ENCODE data around the gene KLK3.
A peak's percentile ranks its signal among the peaks of the same experiment; 100 is the strongest.

Gene KLK3

GRCh38 chr19:50815439-50815838 is 39.3 kb upstream of the KLK3 start:
- Histone ChIP-seq H3K4me2 (ENCODE audit: low read length) (no peak overlapping the region), H3K23ac (ENCODE audit: low read length) (no peak overlapping the region), H3K79me1 (ENCODE audit: low read length) (no peaks in the 10 kb centered on the region), H2BK15ac (replicated peaks; ENCODE audit: low read depth) (no peak overlapping the region), H3K4ac (ENCODE audit: low read depth, low read length) (no peak overlapping the region), H3K27ac (ENCODE audit: low read depth, low read length) (no peak overlapping the region), H2AK5ac (ENCODE audit: low read length) (no peak overlapping the region), H3K18ac (ENCODE audit: low read length) (no peak overlapping the region), H3K36me3 (ENCODE audit: control insufficient read depth, insufficient read depth, low read length) (no peaks in the 10 kb centered on the region), H4K5ac (ENCODE audit: low read length) (no peak overlapping the region), H2BK5ac (ENCODE audit: low read length) (no peak overlapping the region), H3K4me3 (ENCODE audit: low read length) (no peak overlapping the region), H2BK120ac (ENCODE audit: low read depth, low read length) (no peak overlapping the region), H3K79me2 (ENCODE audit: control insufficient read depth, insufficient read depth, low read length) (no peaks in the 10 kb centered on the region), H3K27me3 (ENCODE audit: insufficient read depth, low read length, poor library complexity) (peaks cover 6% of the 10 kb centered on the region), H3K56ac (ENCODE audit: low read length) (no peak overlapping the region), H4K8ac (ENCODE audit: low read depth, low read length) (no peak overlapping the region), H3K4me1 (ENCODE audit: control insufficient read depth, low read depth, low read length) (peaks cover under 1% of the 10 kb centered on the region), H3K9ac (ENCODE audit: low read length) (no peak overlapping the region)
- DNase-seq, result no peak
- no CpG with 5 or more reads among the region's 1 CpG for WGBS (ENCODE audit: extremely low coverage, insufficient coverage, low lambda C conversion rate)

- no CpG with 5 or more reads among the region's 52 CpGs for WGBS (ENCODE audit: extremely low coverage, insufficient coverage, low lambda C conversion rate)
These were observed 36.5 kb upstream of the KLK3 start for GRCh38 chr19:50817941-50818858.

GRCh38 chr19:50818859-50819472 is 35.7 kb upstream of the KLK3 start:
- no peaks in the 10 kb centered on the region for H3K79me2 ChIP-seq (ENCODE audit: control insufficient read depth, insufficient read depth, low read length)
- no CpG with 5 or more reads among the region's 12 CpGs for whole genome bisulfite sequencing (ENCODE audit: extremely low coverage, insufficient coverage, low lambda C conversion rate)
- H3K79me1 ChIP-seq (ENCODE audit: low read length), result no peaks in the 10 kb centered on the region
- no peak for DNase-seq
- no peak overlapping the region for H3K9ac ChIP-seq (ENCODE audit: low read length)
- H3K36me3 ChIP-seq (ENCODE audit: control insufficient read depth, insufficient read depth, low read length), result no peaks in the 10 kb centered on the region
- H3K27ac ChIP-seq (ENCODE audit: low read depth, low read length), result no peak overlapping the region
- no peak overlapping the region for H3K4me2 ChIP-seq (ENCODE audit: low read length)
- H3K56ac ChIP-seq (ENCODE audit: low read length), result no peak overlapping the region
- H2BK120ac ChIP-seq (ENCODE audit: low read depth, low read length), result no peak overlapping the region
- no peak overlapping the region for H3K18ac ChIP-seq (ENCODE audit: low read length)
- H3K23ac ChIP-seq (ENCODE audit: low read length), result no peak overlapping the region
- no peak overlapping the region for H3K4ac ChIP-seq (ENCODE audit: low read depth, low read length)
- H2AK5ac ChIP-seq (ENCODE audit: low read length), result no peak overlapping the region
- no peak overlapping the region for H4K8ac ChIP-seq (ENCODE audit: low read depth, low read length)
- peaks cover 6% of the 10 kb centered on the region for H3K27me3 ChIP-seq (ENCODE audit: insufficient read depth, low read length, poor library complexity)
- H3K4me3 ChIP-seq (ENCODE audit: low read length), result no peak overlapping the region
- no peak overlapping the region for H2BK5ac ChIP-seq (ENCODE audit: low read length)
- H3K4me1 ChIP-seq (ENCODE audit: control insufficient read depth, low read depth, low read length), result peaks cover 2% of the 10 kb centered on the region
- no peak overlapping the region for H2BK15ac ChIP-seq (replicated peaks; ENCODE audit: low read depth)
- no peak overlapping the region for H4K5ac ChIP-seq (ENCODE audit: low read length)

More at GRCh38 chr19:50817941-50818858, 36.5 kb upstream of the KLK3 start:
- peaks cover 2% of the 10 kb centered on the region for H3K4me1 ChIP-seq (ENCODE audit: control insufficient read depth, low read depth, low read length)
- H3K4me3 ChIP-seq (ENCODE audit: low read length), result peak overlapping the region; percentile 59
- peak; percentile 82 for DNase-seq
- H2BK15ac ChIP-seq (replicated peaks; ENCODE audit: low read depth), result no peak overlapping the region
- no peaks in the 10 kb centered on the region for H3K79me2 ChIP-seq (ENCODE audit: control insufficient read depth, insufficient read depth, low read length)
- H3K18ac ChIP-seq (ENCODE audit: low read length), result no peak overlapping the region
- H3K4ac ChIP-seq (ENCODE audit: low read depth, low read length), result no peak overlapping the region
- peak overlapping the region; percentile 64 for H3K9ac ChIP-seq (ENCODE audit: low read length)
- peaks cover 6% of the 10 kb centered on the region for H3K27me3 ChIP-seq (ENCODE audit: insufficient read depth, low read length, poor library complexity)
- H2BK120ac ChIP-seq (ENCODE audit: low read depth, low read length), result no peak overlapping the region
- no peak overlapping the region for H3K23ac ChIP-seq (ENCODE audit: low read length)
- H4K8ac ChIP-seq (ENCODE audit: low read depth, low read length), result no peak overlapping the region
- no peaks in the 10 kb centered on the region for H3K79me1 ChIP-seq (ENCODE audit: low read length)
- H3K4me2 ChIP-seq (ENCODE audit: low read length), result peak overlapping the region; percentile 92
- H3K27ac ChIP-seq (ENCODE audit: low read depth, low read length), result no peak overlapping the region
- H2AK5ac ChIP-seq (ENCODE audit: low read length), result no peak overlapping the region
- H2BK5ac ChIP-seq (ENCODE audit: low read length), result no peak overlapping the region
- no peaks in the 10 kb centered on the region for H3K36me3 ChIP-seq (ENCODE audit: control insufficient read depth, insufficient read depth, low read length)
- H3K56ac ChIP-seq (ENCODE audit: low read length), result peak overlapping the region; percentile 90
- H4K5ac ChIP-seq (ENCODE audit: low read length), result no peak overlapping the region

- WGBS (ENCODE audit: extremely low coverage, insufficient coverage, low lambda C conversion rate), result no CpG with 5 or more reads among the region's 8 CpGs
- Histone ChIP-seq H3K23ac (ENCODE audit: low read length) (no peak overlapping the region), H2BK120ac (ENCODE audit: low read depth, low read length) (no peak overlapping the region), H3K9ac (ENCODE audit: low read length) (no peak overlapping the region), H3K27me3 (ENCODE audit: insufficient read depth, low read length, poor library complexity) (peaks cover 6% of the 10 kb centered on the region), H4K5ac (ENCODE audit: low read length) (no peak overlapping the region), H3K4me2 (ENCODE audit: low read length) (no peak overlapping the region), H2BK5ac (ENCODE audit: low read length) (no peak overlapping the region), H3K36me3 (ENCODE audit: control insufficient read depth, insufficient read depth, low read length) (no peaks in the 10 kb centered on the region), H3K27ac (ENCODE audit: low read depth, low read length) (no peak overlapping the region), H3K56ac (ENCODE audit: low read length) (no peak overlapping the region), H3K4ac (ENCODE audit: low read depth, low read length) (no peak overlapping the region), H2BK15ac (replicated peaks; ENCODE audit: low read depth) (no peak overlapping the region), H3K79me2 (ENCODE audit: control insufficient read depth, insufficient read depth, low read length) (no peaks in the 10 kb centered on the region), H4K8ac (ENCODE audit: low read depth, low read length) (no peak overlapping the region), H3K79me1 (ENCODE audit: low read length) (no peaks in the 10 kb centered on the region), H3K4me1 (ENCODE audit: control insufficient read depth, low read depth, low read length) (peaks cover 2% of the 10 kb centered on the region), H2AK5ac (ENCODE audit: low read length) (no peak overlapping the region), H3K18ac (ENCODE audit: low read length) (no peak overlapping the region), H3K4me3 (ENCODE audit: low read length) (no peak overlapping the region)
- no peak for DNase-seq
These were observed 35.1 kb upstream of the KLK3 start for GRCh38 chr19:50819636-50820035.

- no CpG with 5 or more reads among the region's 15 CpGs for WGBS (ENCODE audit: extremely low coverage, insufficient coverage, low lambda C conversion rate)
- DNase-seq, result no peak
- H3K23ac ChIP-seq (ENCODE audit: low read length), result no peak overlapping the region
These were observed 34.6 kb upstream of the KLK3 start for GRCh38 chr19:50820086-50820485.

More at GRCh38 chr19:50820086-50820485, 34.6 kb upstream of the KLK3 start:
- Histone ChIP-seq H3K56ac (ENCODE audit: low read length) (no peak overlapping the region), H2BK15ac (replicated peaks; ENCODE audit: low read depth) (no peak overlapping the region), H3K27ac (ENCODE audit: low read depth, low read length) (no peak overlapping the region), H3K4me2 (ENCODE audit: low read length) (no peak overlapping the region), H2AK5ac (ENCODE audit: low read length) (no peak overlapping the region), H3K36me3 (ENCODE audit: control insufficient read depth, insufficient read depth, low read length) (no peaks in the 10 kb centered on the region), H3K4me3 (ENCODE audit: low read length) (no peak overlapping the region), H3K79me2 (ENCODE audit: control insufficient read depth, insufficient read depth, low read length) (no peaks in the 10 kb centered on the region), H3K27me3 (ENCODE audit: insufficient read depth, low read length, poor library complexity) (peaks cover 6% of the 10 kb centered on the region), H2BK5ac (ENCODE audit: low read length) (no peak overlapping the region), H4K5ac (ENCODE audit: low read length) (no peak overlapping the region), H3K4me1 (ENCODE audit: control insufficient read depth, low read depth, low read length) (peaks cover 2% of the 10 kb centered on the region), H3K9ac (ENCODE audit: low read length) (no peak overlapping the region), H3K4ac (ENCODE audit: low read depth, low read length) (no peak overlapping the region), H4K8ac (ENCODE audit: low read depth, low read length) (no peak overlapping the region), H2BK120ac (ENCODE audit: low read depth, low read length) (no peak overlapping the region), H3K18ac (ENCODE audit: low read length) (no peak overlapping the region), H3K79me1 (ENCODE audit: low read length) (no peaks in the 10 kb centered on the region)

All from mesendoderm (in vitro differentiated cells).